ENCODE measurements around the gene SBF2.
"Not testable (repeated sequence)": the region's sequence is repeated elsewhere in the genome, so short reads cannot be mapped to it uniquely, and the experiment has no call there.

SBF2 gene

GRCh38 chr11:10109806-10110205 is 184.2 kb downstream of the SBF2 start:
- DNase-seq, result no peak

DNA sequence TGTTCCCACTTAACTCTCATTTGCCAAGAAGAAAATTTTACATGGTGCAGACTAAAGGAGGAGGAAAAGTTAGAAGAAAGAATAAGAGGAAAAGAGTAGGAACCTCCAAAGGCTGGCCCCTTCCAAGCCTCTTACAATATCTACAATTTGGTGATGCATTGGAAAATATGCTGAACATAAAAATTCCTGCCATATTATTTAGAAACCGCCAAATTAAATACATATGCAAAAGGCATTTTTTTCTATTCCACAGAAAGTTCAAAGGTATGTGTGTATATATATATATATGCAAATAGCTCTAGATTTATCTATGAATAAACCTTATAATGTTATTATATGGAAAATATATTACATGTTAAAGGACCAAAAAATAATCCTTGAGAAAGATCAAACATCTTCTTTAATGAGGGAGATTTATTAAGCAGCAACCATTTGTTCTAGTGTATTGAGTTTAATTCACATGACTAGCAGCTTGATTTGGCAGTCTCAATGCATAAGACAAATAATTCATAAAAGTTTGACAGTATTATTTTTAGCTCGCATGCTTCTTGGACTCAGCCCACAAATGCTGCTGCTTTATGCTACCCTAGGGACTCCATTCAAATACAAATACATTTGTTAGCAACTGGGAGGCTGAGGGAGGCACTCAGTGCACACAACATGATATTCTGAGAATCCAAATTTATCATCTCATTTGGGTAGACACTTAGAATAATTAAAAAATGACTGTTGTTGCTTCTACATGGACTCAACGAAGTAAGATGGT is 184.9 kb downstream of the SBF2 start:
- no peak for DNase-seq

GRCh38 chr11:10107497-10107896 is 186.5 kb downstream of the SBF2 start:
- DNase-seq, result no peak

DNA sequence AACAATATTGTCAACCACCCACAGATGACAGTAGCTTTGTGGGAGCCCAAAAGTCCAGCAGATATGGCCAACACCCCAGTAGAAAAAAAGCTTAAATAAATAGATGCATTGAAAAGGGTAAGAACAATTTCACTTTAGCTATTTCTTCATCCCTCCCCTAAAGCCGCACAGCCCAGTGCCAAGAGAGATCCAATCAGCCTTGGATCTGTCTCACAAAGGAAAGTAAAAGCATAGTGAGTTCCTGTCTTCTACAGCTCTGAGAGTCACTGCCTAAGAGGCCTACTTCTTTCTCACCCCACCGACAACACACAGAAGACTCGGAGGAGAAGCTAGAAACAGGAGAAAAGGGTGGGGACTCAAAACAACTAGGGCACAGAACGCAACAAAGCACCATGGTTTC is 196.4 kb downstream of the SBF2 start:
- peak; percentile 1 for DNase-seq

DNA sequence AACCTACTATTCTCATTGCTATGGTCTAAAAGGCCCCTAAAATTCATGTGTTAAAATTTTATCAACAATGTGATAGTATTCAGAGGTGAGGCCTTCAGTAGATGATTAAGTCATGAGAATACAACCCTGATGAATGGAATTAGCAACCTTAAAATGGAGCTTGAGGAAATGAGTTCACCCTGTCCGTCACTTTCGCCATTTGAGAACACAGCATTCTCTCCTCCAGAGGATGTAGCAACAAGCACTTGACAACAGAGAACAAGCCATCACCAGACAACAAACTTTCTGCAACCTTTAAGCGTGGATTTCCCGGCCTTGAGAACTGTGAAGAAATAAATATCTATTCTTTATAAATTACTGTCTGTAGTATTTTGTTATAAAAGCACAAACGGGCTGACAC is 197.0 kb downstream of the SBF2 start:
- DNase-seq, result peak; percentile 16

DNA sequence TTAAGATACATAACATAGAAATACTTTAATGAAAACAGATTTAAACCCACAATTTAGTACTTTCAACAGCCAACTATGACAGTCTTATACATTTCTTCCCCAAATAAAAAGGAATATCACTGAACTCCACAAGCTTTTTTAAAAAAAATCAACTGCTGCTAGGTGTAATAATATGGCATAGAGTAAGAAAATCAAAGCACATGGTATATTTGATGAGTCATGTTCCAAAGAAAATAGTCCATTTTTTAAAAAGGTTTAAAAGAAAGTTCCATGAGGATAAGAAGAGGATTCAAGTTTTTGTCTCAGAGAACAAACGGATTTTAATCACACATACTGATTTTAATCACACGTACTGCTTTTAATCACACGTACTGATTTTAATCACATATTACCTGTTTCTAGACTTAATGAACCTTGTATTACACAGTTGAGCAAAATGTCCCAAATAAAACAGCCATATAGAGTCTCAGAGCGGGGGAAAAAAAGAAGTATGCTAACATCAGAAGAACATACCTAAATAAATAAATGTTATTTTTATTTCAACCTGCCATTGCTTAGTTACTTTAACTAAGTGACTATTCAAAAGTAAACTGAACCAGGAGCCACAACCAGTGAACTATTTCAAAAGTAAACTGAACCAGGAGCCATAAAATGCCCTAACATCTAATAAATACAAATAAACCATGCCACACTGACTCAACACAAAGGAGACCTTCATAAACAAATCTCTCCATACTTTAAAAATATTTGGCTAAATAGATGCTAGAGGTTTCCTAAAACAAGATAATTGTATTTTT is 198.4 kb downstream of the SBF2 start:
- DNase-seq, result no peak

DNA sequence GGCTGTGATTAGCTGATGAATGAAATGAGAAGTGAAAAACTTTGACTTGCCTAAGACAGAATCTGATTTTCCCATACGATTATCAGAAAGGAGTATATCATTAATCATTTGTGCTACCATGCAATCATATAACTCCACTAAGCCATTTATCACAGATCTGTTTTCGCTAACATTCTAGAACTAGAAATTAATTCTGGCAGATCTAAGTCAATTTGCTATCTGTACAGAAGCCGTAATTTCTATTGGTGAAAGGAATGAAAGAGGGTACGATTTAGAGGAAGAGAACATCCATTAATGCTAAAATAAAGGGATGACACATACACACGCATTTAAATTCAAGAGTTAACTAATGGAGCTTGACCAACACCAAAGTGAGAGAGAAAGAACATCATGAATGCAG is 201.6 kb downstream of the SBF2 start:
- no peak for DNase-seq

GRCh38 chr11:10091314-10092045 is 202.5 kb downstream of the SBF2 start:
- peak; percentile 26 for DNase-seq

DNA sequence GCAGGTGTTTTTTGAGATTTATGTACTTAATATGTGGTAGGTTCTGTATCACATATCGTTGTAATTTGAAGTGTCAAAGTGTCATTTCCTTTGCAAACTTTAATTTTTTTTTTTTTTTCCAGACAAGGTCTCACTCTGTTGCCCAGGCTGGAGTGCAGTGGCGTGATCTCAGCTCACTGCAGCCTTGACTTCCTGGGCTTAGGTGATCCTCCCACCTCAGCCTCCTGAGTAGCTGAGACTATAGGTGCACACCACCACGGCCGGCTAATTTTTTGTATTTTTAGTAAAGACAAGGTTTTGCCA is 206.1 kb downstream of the SBF2 start:
- DNase-seq, result not testable (repeated sequence)

DNA sequence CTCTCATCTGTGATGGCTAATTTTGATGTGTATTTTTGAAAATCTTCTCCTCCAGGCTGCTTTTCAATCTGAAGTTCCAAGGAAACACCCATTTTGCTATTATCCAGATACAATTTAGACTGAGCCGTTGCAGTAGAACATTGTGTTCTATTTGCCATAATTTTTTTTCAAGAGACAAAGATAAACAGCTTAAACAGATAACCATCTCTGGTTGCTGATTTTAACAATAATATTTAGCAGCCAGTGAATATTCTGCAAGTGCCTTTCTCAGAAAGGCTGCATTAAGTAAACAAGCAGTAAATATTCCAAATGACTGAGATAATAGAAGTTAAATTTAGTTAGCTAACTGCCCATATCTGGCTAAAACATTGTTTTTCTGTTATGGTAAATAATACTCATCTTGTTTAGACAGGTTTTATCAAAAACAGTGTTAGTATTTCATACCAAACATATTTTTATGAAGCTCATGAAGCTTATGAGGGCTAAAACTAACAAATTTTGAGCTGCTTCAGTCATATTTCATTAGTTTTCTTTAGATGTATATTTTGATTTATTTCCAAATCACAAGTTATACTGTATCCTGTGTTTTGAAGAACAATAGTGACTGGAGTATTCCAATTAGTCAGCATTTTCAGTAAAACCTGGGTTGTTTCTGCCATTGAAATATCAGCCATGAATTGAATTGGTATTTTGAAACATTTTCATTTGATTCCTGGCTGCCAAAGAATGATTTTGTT is 206.7 kb downstream of the SBF2 start:
- DNase-seq, result no peak

- no peak for DNase-seq
Measured at GRCh38 chr11:10080138-10080537, 213.9 kb downstream of the SBF2 start.

- peak; percentile 30 for DNase-seq
Measured at GRCh38 chr11:10076458-10077141, 217.4 kb downstream of the SBF2 start.

DNA sequence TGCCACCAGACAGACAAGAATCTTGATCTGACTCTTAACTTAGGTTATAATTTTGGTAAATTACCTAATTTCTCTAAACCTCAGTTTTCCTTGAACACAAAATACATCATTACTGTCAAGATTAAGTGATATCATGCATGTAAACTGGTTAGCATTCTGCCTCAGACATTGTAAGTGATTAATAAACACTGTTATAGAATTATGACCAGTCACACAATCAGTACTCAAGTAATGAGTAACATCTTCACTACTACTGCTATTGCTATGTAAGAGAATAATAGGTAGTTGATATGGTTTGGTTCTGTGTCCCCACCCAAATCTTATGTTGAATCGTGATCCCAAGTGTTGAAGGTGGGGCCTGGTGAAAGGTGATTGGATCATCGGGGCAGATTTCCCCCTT is 218.9 kb downstream of the SBF2 start:
- no peak for DNase-seq

- DNase-seq, result no peak
Measured at GRCh38 chr11:10072841-10073240, 221.2 kb downstream of the SBF2 start.

DNA sequence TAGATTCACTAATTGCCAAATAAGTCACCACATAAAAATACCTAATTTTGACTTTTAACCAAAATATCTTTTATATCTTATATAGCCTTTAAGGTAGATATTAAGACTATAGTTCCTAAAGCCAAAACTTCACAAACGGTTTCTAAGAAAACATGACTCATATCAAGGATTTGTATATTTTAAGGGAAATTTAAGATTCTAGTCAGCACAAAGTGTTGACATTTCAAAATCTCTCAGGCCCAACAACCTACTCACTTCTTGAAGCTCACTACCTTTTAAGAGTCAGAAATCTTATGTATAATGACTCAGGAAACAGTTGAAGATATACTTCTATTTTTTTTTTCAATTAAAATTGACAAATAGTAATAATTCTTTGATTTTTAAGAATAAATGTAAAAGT is 221.9 kb downstream of the SBF2 start:
- no peak for DNase-seq

DNA sequence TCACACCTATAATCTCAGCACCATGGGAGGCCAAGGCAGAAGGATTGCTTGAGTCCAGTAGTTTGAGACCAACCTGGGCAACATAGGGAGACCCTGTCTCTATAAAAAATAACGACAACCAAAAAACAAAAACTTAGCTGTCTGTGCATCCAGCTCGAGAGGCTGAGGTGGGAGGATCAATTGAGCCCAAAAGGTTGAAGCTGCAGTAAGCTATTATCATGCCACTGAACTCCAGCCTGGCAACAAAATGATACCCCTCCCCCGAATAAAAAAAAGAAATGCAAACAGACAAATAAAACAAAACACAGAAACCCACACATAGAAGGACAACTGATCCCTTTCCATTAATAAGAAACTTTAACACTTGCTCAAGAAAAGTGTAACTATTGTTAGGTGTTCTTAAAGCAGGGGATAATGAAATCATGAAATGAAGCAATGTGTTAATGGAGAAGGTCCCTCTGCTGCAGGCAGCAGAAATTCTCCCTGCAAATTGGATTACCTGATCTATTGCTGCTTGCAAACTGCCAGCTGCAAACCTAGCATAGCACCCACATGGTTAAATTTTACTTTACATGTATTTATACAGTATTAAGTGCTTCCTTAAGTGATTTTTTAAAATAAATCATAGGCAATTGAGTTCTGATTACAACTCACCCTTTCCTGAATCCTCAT is 226.3 kb downstream of the SBF2 start:
- DNase-seq, result no peak

- no peak for DNase-seq
Measured at GRCh38 chr11:10066441-10066840, 227.6 kb downstream of the SBF2 start.

GRCh38 chr11:10064828-10065227 is 229.2 kb downstream of the SBF2 start:
- no peak for DNase-seq

GRCh38 chr11:10058356-10058755 is 235.7 kb downstream of the SBF2 start:
- DNase-seq, result peak; percentile 21

GRCh38 chr11:10051868-10052586 is 242.0 kb downstream of the SBF2 start:
- DNase-seq, result no peak

DNA sequence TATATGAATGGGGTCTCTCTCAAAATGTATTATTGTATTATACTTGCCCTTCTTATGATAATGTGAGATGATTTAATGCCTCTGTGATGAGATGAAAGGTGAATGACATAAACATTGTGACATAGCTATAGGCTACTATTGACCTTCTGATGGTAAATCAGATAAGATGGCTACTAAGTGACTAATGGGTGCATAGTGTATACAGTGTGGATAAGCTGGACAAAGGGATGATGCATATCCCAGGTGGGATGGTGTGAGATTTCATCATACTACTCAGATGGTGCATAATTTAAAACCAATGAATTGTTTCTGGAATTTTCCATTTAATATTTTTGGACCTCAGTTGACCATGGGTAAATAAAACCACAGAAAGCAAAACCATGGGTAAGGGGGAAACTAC is 243.5 kb downstream of the SBF2 start:
- DNase-seq, result no peak

Data from inflammatory macrophage treated with lipopolysaccharide for 4 hours (primary cell).